ENCODE results near the gene RHBDD3.

DNA sequence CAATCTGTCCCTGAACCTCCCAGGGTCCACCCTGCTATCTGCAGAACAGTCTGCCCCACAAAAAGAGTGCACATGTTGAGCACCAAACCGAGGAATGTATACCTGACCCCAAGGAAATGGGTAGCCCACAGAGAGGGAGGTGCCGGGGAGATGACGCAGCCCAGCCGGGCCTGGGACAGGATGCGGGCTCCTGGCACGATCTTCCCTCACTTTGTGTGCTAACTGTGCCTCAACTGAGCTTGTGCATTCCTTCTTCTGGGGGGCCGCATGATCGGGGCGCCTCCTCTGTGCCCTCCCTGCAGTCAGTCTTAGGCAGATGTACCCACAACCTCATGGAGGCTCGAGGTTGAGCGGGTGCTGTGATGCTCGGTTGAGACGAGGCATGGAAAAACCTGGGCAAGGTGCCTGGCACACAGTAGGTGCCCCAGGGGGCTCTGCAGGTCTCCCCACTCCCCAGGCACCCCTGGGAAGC, 41.0 kb upstream of the RHBDD3 start:
- TF ChIP-seq, protein P1, sequence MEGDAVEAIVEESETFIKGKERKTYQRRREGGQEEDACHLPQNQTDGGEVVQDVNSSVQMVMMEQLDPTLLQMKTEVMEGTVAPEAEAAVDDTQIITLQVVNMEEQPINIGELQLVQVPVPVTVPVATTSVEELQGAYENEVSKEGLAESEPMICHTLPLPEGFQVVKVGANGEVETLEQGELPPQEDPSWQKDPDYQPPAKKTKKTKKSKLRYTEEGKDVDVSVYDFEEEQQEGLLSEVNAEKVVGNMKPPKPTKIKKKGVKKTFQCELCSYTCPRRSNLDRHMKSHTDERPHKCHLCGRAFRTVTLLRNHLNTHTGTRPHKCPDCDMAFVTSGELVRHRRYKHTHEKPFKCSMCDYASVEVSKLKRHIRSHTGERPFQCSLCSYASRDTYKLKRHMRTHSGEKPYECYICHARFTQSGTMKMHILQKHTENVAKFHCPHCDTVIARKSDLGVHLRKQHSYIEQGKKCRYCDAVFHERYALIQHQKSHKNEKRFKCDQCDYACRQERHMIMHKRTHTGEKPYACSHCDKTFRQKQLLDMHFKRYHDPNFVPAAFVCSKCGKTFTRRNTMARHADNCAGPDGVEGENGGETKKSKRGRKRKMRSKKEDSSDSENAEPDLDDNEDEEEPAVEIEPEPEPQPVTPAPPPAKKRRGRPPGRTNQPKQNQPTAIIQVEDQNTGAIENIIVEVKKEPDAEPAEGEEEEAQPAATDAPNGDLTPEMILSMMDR (IDR thresholded peaks at IDR 0.05): no peak
- no peak for TF ChIP-seq EZH2 (IDR thresholded peaks at IDR 0.05; ENCODE audit: borderline replicate concordance, insufficient read depth, low read depth, low read length, poor library complexity, severe bottlenecking)

All from B cell (primary cell).